Endothelial cell (in vitro differentiated cells): ENCODE data around the gene EFNA1. TPM values are rescaled to one million over a fixed set of nuclear protein-coding genes. Genes with fewer than 3 reads are reported as not detected.
A peak's percentile ranks its signal among the peaks of the same experiment; 100 is the strongest.

Source experiments
- DNase-seq: peaks from one replicate; pipeline ENCODE4 v3.0.0; 2021; ENCODE audit warnings: low spot score
- H3K27ac Mint-ChIP-seq: one replicate; pipeline ENCODE4 v1.8.0; 2021; ENCODE audit warnings: mixed read lengths, inconsistent platforms; ENCODE audit not compliant: unreplicated experiment
- H3K27me3 Mint-ChIP-seq: one replicate; pipeline ENCODE4 v1.8.0; 2021; ENCODE audit warnings: mild to moderate bottlenecking, moderate library complexity, mixed read lengths, inconsistent platforms; ENCODE audit not compliant: unreplicated experiment
- H3K36me3 Mint-ChIP-seq: one replicate; pipeline ENCODE4 v1.8.0; 2021; ENCODE audit warnings: mild to moderate bottlenecking, low read depth, mixed read lengths, inconsistent platforms; ENCODE audit not compliant: unreplicated experiment
- H3K4me1 Mint-ChIP-seq: one replicate; pipeline ENCODE4 v1.8.0; 2021; ENCODE audit warnings: mild to moderate bottlenecking, mixed read lengths, inconsistent platforms; ENCODE audit not compliant: unreplicated experiment
- H3K4me3 Mint-ChIP-seq: one replicate; pipeline ENCODE4 v1.8.0; 2021; ENCODE audit warnings: mild to moderate bottlenecking, mixed read lengths, inconsistent platforms; ENCODE audit not compliant: unreplicated experiment
- H3K9me3 Mint-ChIP-seq: one replicate; pipeline ENCODE4 v1.8.0; 2021; ENCODE audit warnings: mixed read lengths, inconsistent platforms; ENCODE audit not compliant: unreplicated experiment
- CTCF ChIP-seq: fragments of 200-600 bp; sonication (generic); IDR thresholded peaks from one replicate; pipeline ENCODE4 v1.5.0; 2021; ENCODE audit warnings: antibody characterized with exemption; ENCODE audit not compliant: unreplicated experiment
- total RNA-seq: library from RNA; stranded (reverse); fragmentation: NEBNext Ultra II Directional; extraction: Animal tissue kit (Norgen Biotek cat#: 25700); gene quantifications from one replicate; pipeline ENCODE4 v1.2.1, GENCODE V29; 2021; ENCODE audit not compliant: unreplicated experiment

The EFNA1 gene
- total RNA-seq, 1 donor from 2014 or later: 413 TPM

- Mint-ChIP-seq H3K36me3 (peaks cover 46% of the 10 kb centered on the region), H3K27me3 (peaks cover 26% of the 10 kb centered on the region), H3K9me3 (no peaks in the 10 kb centered on the region), H3K27ac (peak overlapping the region; percentile 98), H3K4me1 (peaks cover 47% of the 10 kb centered on the region), H3K4me3 (peak overlapping the region; percentile 100)
- no peak for TF ChIP-seq CTCF
- peak; percentile 49 for DNase-seq
These were observed 1.2 kb downstream of the EFNA1 start for GRCh38 chr1:155128755-155129473.

GRCh38 chr1:155130272-155131006 is 2.8 kb downstream of the EFNA1 start:
- H3K9me3 Mint-ChIP-seq: no peaks in the 10 kb centered on the region
- DNase-seq: no peak
- peaks cover 23% of the 10 kb centered on the region for H3K27me3 Mint-ChIP-seq
- H3K4me3 Mint-ChIP-seq: peak overlapping the region; percentile 100
- no peak for TF ChIP-seq CTCF
- peaks cover 52% of the 10 kb centered on the region for H3K4me1 Mint-ChIP-seq
- H3K36me3 Mint-ChIP-seq: peaks cover 56% of the 10 kb centered on the region
- H3K27ac Mint-ChIP-seq: peak overlapping the region; percentile 79

GRCh38 chr1:155131285-155131684 is 3.6 kb downstream of the EFNA1 start:
- Mint-ChIP-seq H3K27me3 (peaks cover 22% of the 10 kb centered on the region), H3K4me1 (peaks cover 49% of the 10 kb centered on the region)

GRCh38 chr1:155131856-155132255 is 4.2 kb downstream of the EFNA1 start:
- no peak for TF ChIP-seq CTCF
- Mint-ChIP-seq H3K36me3 (peaks cover 57% of the 10 kb centered on the region), H3K4me3 (peak overlapping the region; percentile 100), H3K4me1 (peaks cover 50% of the 10 kb centered on the region), H3K27ac (peak overlapping the region; percentile 88), H3K9me3 (no peaks in the 10 kb centered on the region), H3K27me3 (peaks cover 20% of the 10 kb centered on the region)
- DNase-seq: no peak

More at GRCh38 chr1:155131285-155131684, 3.6 kb downstream of the EFNA1 start:
- Mint-ChIP-seq H3K4me3 (peak overlapping the region; percentile 100), H3K9me3 (no peaks in the 10 kb centered on the region), H3K36me3 (peaks cover 57% of the 10 kb centered on the region), H3K27ac (peak overlapping the region; percentile 79)
- no peak for DNase-seq
- TF ChIP-seq CTCF: no peak
